Glutamatergic neuron (in vitro differentiated cells): Measurements from ENCODE around the gene MTSS2. TPM values are rescaled to one million over a fixed set of nuclear protein-coding genes. Genes with fewer than 3 reads are reported as not detected.

Source experiments
- DNase-seq: peaks from one replicate; pipeline ENCODE4 v3.0.0; 2022
- H3K27ac Mint-ChIP-seq: one replicate; pipeline ENCODE4 v1.8.0; 2020; ENCODE audit warnings: mild to moderate bottlenecking, mixed read lengths, inconsistent platforms; ENCODE audit not compliant: unreplicated experiment
- H3K27me3 Mint-ChIP-seq: one replicate; pipeline ENCODE4 v1.8.0; 2020; ENCODE audit warnings: mild to moderate bottlenecking, moderate library complexity, mixed read lengths, inconsistent platforms; ENCODE audit not compliant: unreplicated experiment
- H3K36me3 Mint-ChIP-seq: one replicate; pipeline ENCODE4 v1.8.0; 2020; ENCODE audit warnings: mild to moderate bottlenecking, mixed read lengths, inconsistent platforms; ENCODE audit not compliant: unreplicated experiment
- H3K4me1 Mint-ChIP-seq: one replicate; pipeline ENCODE4 v1.8.0; 2020; ENCODE audit warnings: mild to moderate bottlenecking, low read depth, mixed read lengths, inconsistent platforms; ENCODE audit not compliant: unreplicated experiment
- H3K4me3 Mint-ChIP-seq: one replicate; pipeline ENCODE4 v1.8.0; 2020; ENCODE audit warnings: mild to moderate bottlenecking, mixed read lengths, inconsistent platforms; ENCODE audit not compliant: unreplicated experiment
- H3K9me3 Mint-ChIP-seq: one replicate; pipeline ENCODE4 v1.8.0; 2020; ENCODE audit warnings: mild to moderate bottlenecking, moderate library complexity, mixed read lengths, inconsistent platforms; ENCODE audit not compliant: unreplicated experiment
- total RNA-seq: library from RNA; stranded (reverse); fragmentation: NEBNext Ultra II Directional; extraction: Animal tissue kit (Norgen Biotek cat#: 25700); gene quantifications from one replicate; pipeline ENCODE4 v1.2.1, GENCODE V29; 2021; ENCODE audit not compliant: unreplicated experiment
- TF ChIP-seq, protein P1 (sequence below): fragments of 200-600 bp; sonication (generic); IDR thresholded peaks from one replicate; pipeline ENCODE4 v1.5.0; 2021; ENCODE audit not compliant: partially characterized antibody, unreplicated experiment

The MTSS2 gene
- total RNA-seq, 1 donor from 2014 or later: 36.2 TPM

GRCh38 chr16:70720425-70721201 lies 34.8 kb upstream of the MTSS2 start:
- no peak overlapping the region for H3K4me3 Mint-ChIP-seq

GRCh38 chr16:70717065-70717464 lies 31.2 kb upstream of the MTSS2 start:
- no peak overlapping the region for H3K4me3 Mint-ChIP-seq
- H3K27me3 Mint-ChIP-seq: peaks cover 3% of the 10 kb centered on the region
- TF ChIP-seq, protein P1, sequence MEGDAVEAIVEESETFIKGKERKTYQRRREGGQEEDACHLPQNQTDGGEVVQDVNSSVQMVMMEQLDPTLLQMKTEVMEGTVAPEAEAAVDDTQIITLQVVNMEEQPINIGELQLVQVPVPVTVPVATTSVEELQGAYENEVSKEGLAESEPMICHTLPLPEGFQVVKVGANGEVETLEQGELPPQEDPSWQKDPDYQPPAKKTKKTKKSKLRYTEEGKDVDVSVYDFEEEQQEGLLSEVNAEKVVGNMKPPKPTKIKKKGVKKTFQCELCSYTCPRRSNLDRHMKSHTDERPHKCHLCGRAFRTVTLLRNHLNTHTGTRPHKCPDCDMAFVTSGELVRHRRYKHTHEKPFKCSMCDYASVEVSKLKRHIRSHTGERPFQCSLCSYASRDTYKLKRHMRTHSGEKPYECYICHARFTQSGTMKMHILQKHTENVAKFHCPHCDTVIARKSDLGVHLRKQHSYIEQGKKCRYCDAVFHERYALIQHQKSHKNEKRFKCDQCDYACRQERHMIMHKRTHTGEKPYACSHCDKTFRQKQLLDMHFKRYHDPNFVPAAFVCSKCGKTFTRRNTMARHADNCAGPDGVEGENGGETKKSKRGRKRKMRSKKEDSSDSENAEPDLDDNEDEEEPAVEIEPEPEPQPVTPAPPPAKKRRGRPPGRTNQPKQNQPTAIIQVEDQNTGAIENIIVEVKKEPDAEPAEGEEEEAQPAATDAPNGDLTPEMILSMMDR: no peak
- H3K9me3 Mint-ChIP-seq: peaks cover 4% of the 10 kb centered on the region
- peaks cover 20% of the 10 kb centered on the region for H3K4me1 Mint-ChIP-seq
- peaks cover 20% of the 10 kb centered on the region for H3K36me3 Mint-ChIP-seq
- no peak overlapping the region for H3K27ac Mint-ChIP-seq
- no peak for DNase-seq

More at GRCh38 chr16:70720425-70721201, 34.8 kb upstream of the MTSS2 start:
- Mint-ChIP-seq H3K36me3 (peaks cover 20% of the 10 kb centered on the region), H3K9me3 (peaks cover 5% of the 10 kb centered on the region), H3K27ac (no peak overlapping the region), H3K27me3 (peaks cover 3% of the 10 kb centered on the region), H3K4me1 (peaks cover 10% of the 10 kb centered on the region)
- no peak for DNase-seq
- TF ChIP-seq, protein P1: no peak

GRCh38 chr16:70715860-70716357 lies 30.1 kb upstream of the MTSS2 start:
- Mint-ChIP-seq H3K4me3 (no peak overlapping the region), H3K36me3 (peaks cover 19% of the 10 kb centered on the region), H3K4me1 (peaks cover 28% of the 10 kb centered on the region), H3K9me3 (peaks cover 4% of the 10 kb centered on the region), H3K27ac (no peak overlapping the region), H3K27me3 (peaks cover 6% of the 10 kb centered on the region)
- TF ChIP-seq, protein P1: no peak
- DNase-seq: no peak

DNA sequence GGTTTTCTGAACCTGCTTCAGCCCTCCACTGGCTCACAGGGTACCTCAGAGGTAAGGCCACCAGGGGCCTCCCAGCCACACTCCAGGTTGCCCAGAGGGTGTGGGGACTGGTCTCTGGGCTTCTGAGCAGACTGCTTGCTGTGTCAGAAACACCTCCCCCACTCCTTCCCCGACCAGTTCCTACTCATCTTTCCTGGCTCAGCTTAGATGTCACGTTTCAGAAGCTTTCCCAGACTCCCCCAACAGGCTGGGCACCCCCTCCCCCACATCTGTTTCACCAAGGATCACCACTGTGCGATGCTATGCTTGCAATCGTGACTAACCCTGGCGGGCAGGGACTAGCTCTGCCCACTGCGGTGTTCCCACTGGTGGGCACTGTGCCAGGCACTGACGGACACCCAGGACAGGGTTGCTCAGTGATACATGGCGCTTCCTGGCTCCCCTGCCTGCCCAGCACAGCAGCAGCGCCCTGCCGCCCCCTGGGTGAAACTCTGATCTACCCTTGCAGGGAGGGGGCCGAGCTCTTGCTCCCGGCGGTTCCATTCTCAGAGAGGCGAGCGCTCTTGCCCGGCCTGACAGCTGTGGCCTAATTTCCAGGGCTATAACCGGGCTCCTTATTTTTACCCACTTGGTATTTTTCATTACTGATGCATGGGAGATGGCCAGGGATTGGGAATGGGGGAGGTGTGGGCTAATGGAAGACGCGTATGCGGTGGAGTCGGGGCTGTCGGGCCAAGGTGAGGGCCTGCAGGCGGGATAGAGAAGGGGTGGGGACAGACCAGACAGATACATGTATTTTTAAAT lies 29.4 kb upstream of the MTSS2 start:
- H3K4me3 Mint-ChIP-seq: peak overlapping the region; percentile 42
- H3K27ac Mint-ChIP-seq: no peak overlapping the region
- TF ChIP-seq, protein P1: no peak
- H3K4me1 Mint-ChIP-seq: peaks cover 31% of the 10 kb centered on the region
- peaks cover 13% of the 10 kb centered on the region for H3K36me3 Mint-ChIP-seq
- H3K27me3 Mint-ChIP-seq: peaks cover 4% of the 10 kb centered on the region
- H3K9me3 Mint-ChIP-seq: peaks cover 4% of the 10 kb centered on the region
- no peak for DNase-seq
